Hematopoietic multipotent progenitor cell treated with erythropoietin and hydrocortisone succinate and interleukin-3 and kit ligand, for 15 days (in vitro differentiated cells): ENCODE measurements around the gene IDUA.
"Not testable (repeated sequence)": the region's sequence is repeated elsewhere in the genome, so short reads cannot be mapped to it uniquely, and the experiment has no call there.

Experiments used
- DNase-seq: peaks from one replicate; pipeline ENCODE4 v3.0.0-alpha.2; 2015; ENCODE audit warnings: low spot score

IDUA gene

GRCh38 chr4:987624-988513 lies 1.0 kb downstream of the IDUA start:
- no peak for DNase-seq

GRCh38 chr4:988726-989721 lies 2.2 kb downstream of the IDUA start:
- DNase-seq: no peak

- DNase-seq: no peak
These were observed 3.1 kb downstream of the IDUA start for GRCh38 chr4:989722-990471.

GRCh38 chr4:990746-991367 lies 4.0 kb downstream of the IDUA start:
- no peak for DNase-seq

GRCh38 chr4:991451-992296 lies 4.8 kb downstream of the IDUA start:
- no peak for DNase-seq

GRCh38 chr4:992297-993110 lies 5.7 kb downstream of the IDUA start:
- no peak for DNase-seq

GRCh38 chr4:993111-994029 lies 6.5 kb downstream of the IDUA start, which contains the start of gene SLC26A1:
Gene SLC26A1, minus strand, starts transcription at chr4:993404. Its CDS starts 1,701 bp downstream, at chr4:991703.
- no peak for DNase-seq

- DNase-seq: no peak
These were observed 8.6 kb downstream of the IDUA start for GRCh38 chr4:995311-996026.

GRCh38 chr4:996030-996996 lies 9.5 kb downstream of the IDUA start:
- peak; percentile 45 for DNase-seq

- DNase-seq: no peak
These were observed 10.1 kb downstream of the IDUA start for GRCh38 chr4:996997-997374.

- DNase-seq: peak; percentile 24
These were observed 10.7 kb downstream of the IDUA start for GRCh38 chr4:997375-998071.

GRCh38 chr4:998096-998691 lies 11.3 kb downstream of the IDUA start:
- DNase-seq: no peak

- DNase-seq: not testable (repeated sequence)
These were observed 12.5 kb downstream of the IDUA start for GRCh38 chr4:999240-999863.

GRCh38 chr4:999882-1000425 lies 13.1 kb downstream of the IDUA start:
- no peak for DNase-seq
